LoVo (cell line): Measurements from ENCODE around the gene RPS6KA1.
"Not testable (repeated sequence)": the region's sequence is repeated elsewhere in the genome, so short reads cannot be mapped to it uniquely, and the experiment has no call there.

ENCODE experiments used
- DNase-seq: peaks from one replicate; pipeline ENCODE4 v3.0.0-alpha.2; 2016; ENCODE audit warnings: low spot score

Gene RPS6KA1

DNA sequence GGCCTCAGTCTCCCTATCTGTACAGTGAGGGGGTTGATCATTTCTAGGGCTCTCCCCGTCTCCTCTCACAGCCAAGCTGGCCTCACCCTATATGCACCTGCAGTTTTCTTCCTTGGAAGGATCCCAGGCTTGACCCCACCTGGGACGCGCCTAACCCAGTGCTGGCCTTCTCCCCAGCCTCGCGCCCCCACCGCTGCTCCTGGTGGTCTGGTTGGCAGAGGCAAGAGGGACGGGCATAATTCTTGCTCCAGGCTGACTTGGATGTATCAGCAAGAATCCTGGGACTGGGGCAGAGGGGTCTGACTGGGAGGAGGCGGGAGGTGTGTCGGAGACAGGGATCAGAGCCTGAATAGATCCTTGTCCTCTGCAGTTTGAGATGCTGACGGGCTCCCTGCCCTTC lies 25.2 kb downstream of the RPS6KA1 start:
- no peak for DNase-seq

- no peak for DNase-seq
Observed at GRCh38 chr1:26555550-26555981, 26.0 kb downstream of the RPS6KA1 start.

- no peak for DNase-seq
Observed at GRCh38 chr1:26556111-26556510, 26.6 kb downstream of the RPS6KA1 start.

DNA sequence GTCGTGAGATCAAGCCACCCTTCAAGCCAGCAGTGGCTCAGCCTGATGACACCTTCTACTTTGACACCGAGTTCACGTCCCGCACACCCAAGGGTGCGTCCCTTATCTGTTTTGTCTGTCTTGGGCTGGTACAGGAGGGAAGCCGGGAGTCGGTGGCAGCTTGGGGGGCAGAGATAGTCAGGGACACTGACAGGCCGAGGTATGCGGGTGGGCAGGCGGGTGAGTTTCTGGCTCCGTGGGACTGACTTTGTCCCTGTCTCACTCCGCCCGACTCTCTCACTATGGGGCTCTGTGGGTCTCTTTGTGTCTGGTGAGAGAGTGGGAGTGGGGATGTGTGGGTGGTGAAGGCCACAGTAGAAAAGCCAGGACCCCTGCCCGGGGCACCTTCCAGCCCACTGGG lies 27.4 kb downstream of the RPS6KA1 start:
- DNase-seq, result no peak

GRCh38 chr1:26558685-26559048 lies 29.1 kb downstream of the RPS6KA1 start:
- DNase-seq, result no peak

DNA sequence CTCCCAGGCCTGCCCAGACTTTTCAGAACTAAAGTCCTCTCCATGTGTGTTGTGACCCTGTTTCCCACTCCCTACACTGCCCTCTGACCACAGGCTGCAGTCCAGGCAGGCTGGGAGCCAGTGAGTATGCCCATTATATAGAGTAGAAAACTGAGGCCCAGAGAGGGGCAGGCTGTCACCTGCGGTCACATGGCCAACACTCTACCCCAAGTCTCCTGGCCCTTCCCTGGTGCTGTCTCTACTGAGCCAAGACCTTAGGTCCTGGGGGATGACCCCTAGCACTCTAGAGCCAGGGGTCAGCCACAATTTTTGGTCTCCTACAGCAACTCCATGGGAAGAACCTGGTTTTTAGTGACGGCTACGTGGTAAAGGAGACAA lies 30.8 kb downstream of the RPS6KA1 start:
- no peak for DNase-seq

GRCh38 chr1:26570287-26570686 lies 40.7 kb downstream of the RPS6KA1 start:
- DNase-seq, result no peak

DNA sequence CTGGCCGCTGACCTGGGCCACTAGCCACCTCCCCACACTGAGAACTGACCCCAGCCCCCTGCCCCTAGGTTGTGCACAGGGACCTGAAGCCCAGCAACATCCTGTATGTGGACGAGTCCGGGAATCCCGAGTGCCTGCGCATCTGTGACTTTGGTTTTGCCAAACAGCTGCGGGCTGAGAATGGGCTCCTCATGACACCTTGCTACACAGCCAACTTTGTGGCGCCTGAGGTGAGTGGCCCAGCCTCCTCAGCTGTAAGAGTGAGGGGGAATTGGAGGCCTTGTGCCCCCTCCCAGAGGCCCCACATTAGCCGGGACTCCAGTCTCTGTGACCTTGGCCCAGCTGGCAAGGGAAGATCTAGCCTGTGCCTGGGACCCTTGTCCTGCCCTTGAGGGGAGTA lies 41.8 kb downstream of the RPS6KA1 start:
- DNase-seq, result no peak

GRCh38 chr1:26574018-26574417 lies 44.5 kb downstream of the RPS6KA1 start:
- no peak for DNase-seq

DNA sequence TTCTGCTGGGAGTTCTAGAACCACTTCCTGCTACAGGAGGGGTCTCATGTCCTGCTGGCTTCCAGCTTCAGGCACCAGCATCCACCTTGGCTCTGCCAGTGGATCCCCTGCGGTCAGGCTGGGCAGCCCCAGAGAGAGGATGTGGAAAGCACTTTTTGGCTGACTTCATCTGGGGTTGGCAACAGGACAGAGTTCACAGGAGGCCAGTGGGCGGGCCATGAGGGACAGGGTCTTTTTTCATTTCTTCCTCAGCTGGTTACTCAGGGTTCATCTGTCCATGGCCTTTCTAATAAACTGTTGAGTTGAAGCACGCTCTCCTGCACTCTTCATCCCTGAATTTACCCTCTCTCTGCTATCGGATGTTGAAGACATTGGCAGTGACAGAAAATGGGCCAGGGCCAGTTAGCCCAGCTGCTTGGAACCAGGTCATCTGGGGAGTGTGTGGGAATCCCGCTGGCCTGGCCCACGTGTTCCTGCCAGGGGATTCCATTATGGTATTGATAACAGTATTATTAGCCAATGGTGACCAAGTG lies 45.2 kb downstream of the RPS6KA1 start:
- no peak for DNase-seq

DNA sequence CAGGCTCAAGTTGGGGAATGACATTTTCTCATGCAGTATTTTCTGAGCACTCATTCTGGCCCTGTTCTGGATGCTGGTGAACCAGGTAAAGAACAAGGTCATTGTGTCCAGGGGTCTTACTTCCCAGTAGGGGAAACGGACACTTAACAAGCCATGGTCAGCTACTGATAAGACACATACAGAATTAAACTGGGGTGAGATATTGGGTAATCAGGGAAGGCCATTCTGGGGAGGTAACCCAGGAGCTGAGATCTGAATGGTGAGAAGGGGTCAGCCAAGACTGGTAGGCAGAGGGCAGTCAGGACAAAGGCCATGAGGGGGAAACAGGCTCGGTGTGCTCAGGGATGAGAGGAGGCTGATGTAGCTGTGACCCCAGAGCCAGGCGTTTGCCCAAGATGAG lies 45.8 kb downstream of the RPS6KA1 start:
- DNase-seq, result no peak

DNA sequence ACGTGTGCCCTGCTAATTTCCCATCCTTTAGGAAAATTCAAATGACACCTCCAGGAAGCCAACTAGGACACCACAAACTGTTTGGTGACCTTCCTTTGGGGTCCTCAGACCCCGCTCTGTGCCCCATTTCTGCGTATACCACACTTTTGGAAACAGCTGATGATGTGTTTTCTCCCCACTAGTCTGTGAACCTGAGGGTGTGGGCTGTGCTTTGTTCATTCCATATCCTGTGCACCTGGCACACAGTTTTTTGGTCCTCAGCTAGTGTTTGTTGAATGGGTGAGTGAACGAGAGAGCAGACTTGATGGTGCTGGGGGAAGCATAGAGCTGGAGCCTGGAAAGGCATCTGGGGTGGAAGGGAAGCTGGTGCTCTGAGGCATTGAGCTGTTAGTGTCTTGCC lies 48.6 kb downstream of the RPS6KA1 start:
- no peak for DNase-seq

- DNase-seq, result no peak
Observed at GRCh38 chr1:26579681-26580111, 50.1 kb downstream of the RPS6KA1 start.

DNA sequence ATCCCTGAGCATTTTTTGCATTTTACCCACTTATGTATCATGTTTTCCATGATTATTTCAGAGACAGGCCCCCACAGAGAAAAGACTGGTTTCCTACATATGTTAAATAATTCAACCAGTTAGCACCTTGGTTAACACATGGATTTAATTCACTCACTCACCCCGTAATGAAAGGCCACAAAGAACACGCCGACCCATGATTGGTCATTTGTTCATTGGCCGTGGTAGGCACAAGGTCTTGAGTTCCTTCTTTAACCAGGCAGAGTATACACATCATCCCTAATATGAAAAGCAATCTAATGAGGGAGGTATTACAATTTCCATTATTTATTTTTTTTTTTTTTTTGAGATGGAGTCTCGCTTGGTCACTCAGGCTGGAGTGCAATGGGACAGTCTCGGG lies 50.6 kb downstream of the RPS6KA1 start:
- no peak for DNase-seq

GRCh38 chr1:26581287-26581651 lies 51.7 kb downstream of the RPS6KA1 start:
- no peak for DNase-seq

DNA sequence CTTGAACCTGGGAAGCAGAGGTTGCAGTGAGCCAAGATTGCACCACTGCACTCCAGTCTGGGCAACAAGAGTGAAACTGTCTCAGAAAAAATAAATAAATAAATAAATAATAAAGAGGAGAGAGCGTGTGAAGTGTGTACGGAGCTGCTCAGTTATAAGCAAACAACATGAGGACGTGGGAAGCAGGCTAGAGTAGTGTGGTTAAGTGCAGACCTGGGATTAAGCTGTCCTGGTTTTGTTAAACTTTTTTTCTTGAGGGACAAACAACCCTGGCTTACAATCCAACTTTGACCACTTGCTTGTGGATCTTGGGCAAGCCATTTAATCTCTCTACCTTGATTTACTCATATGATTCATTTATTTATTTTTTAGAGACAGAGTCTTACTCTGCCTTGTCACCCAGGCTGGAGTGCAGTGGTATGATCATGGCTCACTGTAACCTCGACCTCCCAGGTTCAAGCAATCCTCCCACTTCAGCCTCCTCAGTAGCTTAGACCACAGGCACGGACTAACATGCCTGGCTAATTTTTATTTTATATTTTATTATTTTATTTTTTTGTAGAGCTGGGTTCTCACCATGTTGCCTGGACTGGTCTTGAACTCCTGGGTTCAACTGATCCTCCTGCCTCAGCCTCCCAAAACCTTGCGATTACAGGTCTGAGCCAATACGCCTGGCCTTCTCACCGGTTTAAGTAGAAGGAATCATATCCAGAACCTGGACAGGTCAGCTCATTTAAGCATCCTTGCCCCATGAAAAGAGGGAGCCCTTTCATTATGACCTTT lies 52.7 kb downstream of the RPS6KA1 start:
- DNase-seq, result no peak

DNA sequence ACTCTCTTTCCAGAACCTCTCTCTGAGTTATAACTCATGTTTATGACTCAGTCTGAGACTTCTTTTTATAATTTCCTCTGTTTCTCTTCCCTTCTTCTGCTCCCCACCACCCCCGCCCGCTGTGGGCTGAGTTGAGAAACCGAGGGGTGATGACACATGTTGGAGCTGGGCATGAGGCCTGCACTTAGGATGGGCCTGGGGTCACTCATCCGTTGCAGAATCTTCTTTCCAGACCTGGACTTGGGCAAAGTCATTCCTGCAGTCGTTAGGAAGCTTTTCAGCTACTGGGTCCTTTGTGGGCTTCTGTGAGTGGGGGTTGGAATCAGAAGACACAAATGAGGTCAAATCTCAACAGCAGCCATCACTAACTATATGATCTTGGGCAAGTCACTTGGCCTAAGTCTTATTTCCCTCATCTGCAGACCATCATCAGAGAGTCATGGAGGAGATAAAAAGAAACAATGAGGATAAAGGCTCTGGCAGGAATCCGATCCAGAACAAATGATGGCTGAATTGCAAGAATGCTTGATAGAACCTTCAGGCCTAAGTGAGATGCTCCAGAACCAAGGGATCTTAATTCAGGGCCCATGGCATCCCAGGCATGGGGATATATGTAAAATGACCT lies 53.4 kb downstream of the RPS6KA1 start:
- no peak for DNase-seq

DNA sequence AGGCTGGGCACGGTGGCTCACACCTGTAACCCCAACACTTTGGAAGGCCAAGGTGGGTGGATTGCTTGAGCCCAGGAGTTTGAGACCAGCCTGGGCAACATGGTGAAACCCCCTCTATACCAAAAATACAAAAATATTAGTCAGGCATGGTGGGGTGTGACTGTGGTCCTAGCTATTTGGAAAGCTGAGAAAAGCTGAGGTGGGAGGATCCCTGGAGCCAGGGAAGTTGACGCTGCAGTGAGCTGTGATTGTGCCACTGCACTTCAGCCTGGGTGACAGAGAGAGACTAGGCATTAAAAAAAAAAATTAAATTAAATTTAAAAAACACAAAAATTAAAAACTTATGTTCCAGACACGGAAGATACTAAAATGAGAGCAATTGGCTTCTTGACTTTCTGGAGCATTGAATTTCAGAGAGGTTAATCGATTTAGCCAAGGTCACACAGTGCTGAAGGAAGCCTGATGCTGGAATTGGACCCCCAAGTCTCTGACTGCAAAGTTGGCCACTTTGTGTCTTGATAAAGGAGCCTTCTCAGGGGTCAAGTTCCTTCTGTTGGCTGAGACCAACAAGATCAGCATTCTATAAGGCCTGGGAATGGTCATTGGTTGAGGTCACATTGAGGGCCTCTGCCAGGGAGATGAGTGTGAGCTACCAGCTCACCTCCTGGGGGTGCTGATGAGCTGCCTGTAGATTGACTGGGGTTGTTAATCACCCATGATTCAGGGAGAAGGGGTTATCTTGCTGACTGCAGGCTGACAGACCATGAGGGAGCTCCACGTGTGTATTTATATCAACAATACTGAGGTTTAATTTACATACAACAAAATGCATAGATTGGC lies 54.3 kb downstream of the RPS6KA1 start:
- DNase-seq, result no peak

DNA sequence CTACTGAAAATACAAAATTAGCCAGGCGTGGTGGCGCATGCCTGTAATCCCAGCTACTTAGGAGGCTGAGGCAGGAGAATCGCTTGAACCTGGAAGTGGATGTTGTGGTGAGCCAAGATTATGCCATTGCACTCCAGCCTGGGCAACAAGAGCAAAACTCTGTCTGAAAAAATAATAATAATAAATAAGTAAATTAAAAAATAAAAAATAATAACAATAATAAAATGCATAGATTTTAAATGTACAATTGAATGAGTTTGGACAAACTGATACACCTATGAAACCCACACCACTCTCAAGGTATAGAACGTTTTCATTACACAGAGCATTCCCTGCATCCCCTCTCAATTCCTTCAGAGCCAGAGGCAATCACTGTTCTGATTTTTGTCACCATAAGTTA lies 55.0 kb downstream of the RPS6KA1 start:
- DNase-seq, result not testable (repeated sequence)

GRCh38 chr1:26585471-26585870 lies 55.9 kb downstream of the RPS6KA1 start:
- DNase-seq, result no peak

- DNase-seq, result no peak
Observed at GRCh38 chr1:26593385-26593784, 63.8 kb downstream of the RPS6KA1 start.

DNA sequence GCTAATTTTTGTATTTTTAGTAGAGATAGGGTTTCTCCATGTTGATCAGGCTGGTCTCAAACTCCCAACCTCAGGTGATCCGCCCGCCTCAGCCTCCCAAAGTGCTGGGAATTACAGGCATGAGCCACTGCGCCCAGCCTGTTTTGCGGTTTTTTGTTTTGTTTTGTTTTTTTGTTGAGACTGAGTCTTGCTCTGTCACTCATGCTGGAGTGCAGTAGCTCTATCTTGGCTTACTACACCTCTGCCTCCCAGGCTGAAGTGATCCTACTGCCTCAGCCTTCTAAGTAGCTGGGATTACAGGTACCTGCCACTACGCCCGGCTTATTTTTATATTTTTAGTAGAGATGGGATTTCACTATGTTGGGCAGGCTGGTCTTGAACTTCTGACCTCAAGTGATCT lies 65.0 kb downstream of the RPS6KA1 start:
- DNase-seq, result not testable (repeated sequence)

- DNase-seq, result peak; percentile 66
Observed at GRCh38 chr1:26597629-26598039, 68.1 kb downstream of the RPS6KA1 start.
